ENCODE measurements around the gene LONRF3.
"Not testable (repeated sequence)": the region's sequence is repeated elsewhere in the genome, so short reads cannot be mapped to it uniquely, and the experiment has no call there.

The LONRF3 gene

DNA sequence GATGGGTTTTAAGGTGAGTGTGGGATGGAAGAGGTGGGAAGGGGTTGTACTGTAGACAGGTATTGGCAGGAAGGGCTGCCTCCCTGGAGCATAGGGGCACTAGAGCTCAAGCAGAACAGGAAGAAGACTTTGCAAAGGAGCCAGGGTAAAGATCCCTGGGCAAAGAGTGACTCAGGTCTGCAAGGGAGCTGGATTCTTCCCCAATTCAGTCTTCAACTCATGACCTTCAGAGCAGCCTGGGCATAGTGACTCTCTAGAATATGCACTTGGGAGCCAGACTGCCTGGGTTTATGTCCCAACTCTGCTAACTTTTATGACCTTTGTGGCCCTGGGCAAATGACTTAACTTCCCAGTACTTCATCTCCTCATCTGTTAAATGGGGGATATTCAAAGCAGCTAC is 4.0 kb downstream of the LONRF3 start:
- Histone ChIP-seq H3K27ac (no peak overlapping the region), H3K4me3 (no peak overlapping the region)

DNA sequence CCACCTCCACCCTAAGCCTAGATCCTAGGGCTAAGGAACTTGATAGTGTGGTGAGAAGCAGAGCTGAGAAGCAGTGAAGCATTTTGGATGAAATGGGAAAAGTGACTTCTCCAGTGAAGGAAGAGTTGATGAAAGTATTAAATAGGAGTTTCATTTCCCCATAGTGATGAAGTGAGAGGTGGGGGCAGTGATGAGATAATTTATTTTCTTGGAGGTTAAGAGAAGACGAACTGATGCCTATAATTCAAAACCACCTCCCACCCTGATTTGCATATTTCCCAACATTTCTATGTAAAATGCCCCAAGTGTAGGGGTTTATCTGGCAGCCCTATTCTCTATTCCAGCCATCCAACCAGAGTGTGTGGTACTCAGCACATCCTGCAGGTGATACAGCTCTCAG is 6.3 kb downstream of the LONRF3 start:
- H3K4me3 ChIP-seq, result no peak overlapping the region
- no peak overlapping the region for H3K27ac ChIP-seq

DNA sequence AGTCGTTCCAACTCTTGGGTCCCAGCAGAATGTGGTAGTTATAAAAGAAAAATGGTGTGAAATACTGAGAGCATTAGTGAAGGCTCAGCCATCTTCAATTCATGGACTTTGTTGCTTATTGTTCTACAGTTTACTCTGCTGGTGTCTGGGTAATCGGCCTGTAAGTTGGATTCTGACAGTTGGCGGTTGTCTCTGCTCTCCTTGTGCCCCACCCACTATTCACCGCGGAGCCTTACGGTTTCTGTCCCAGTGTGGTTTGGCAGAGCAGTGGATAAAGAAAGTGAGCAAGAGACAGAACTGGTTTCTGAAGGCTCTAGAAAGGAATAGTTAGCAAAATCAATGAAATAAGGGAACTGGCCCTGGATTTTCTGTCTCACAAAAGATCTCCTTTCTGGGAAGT is 9.1 kb downstream of the LONRF3 start:
- Histone ChIP-seq H3K27ac (no peak overlapping the region), H3K4me3 (no peak overlapping the region)

DNA sequence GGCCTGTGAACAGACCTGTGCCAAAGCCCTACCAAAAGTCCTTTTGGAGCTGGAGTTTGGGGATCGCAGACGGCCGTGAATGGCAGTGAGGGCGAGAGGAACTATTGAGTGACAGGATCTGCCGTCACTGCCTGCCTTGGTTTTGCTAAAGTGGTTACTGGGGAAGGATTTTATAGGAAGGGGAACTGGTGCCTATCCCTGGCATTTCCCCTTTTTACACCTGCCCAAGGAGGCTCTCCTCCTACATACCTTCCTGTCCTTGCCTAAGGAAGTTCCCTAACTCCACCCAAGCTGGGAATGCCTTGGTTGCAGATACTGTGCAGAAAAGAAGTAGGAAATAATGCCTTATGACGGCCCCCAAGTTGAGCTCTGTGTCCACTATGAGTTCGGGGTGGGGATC is 14.5 kb downstream of the LONRF3 start:
- Histone ChIP-seq H3K27ac (no peak overlapping the region), H3K4me3 (no peak overlapping the region)

DNA sequence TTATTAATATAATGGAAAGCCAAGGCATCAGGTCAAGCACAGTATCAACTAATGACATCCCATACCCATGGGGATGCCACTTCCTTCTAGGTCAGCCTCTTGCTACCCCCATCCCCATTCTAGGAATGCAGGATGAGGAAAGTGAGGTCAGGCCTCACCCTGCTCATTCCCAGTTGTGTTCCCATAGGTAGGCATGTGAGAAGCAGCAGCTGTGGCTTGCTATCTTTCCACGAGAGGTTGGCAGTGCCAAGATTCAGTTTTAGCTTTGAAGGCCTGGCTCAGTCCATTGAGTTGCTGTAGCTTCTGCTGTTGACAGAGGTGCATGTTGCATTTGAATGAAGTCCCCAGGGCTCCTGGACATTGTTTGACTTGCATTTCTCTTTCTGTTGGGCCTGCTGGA is 15.5 kb downstream of the LONRF3 start:
- Histone ChIP-seq H3K27ac (no peak overlapping the region), H3K4me3 (no peak overlapping the region)

DNA sequence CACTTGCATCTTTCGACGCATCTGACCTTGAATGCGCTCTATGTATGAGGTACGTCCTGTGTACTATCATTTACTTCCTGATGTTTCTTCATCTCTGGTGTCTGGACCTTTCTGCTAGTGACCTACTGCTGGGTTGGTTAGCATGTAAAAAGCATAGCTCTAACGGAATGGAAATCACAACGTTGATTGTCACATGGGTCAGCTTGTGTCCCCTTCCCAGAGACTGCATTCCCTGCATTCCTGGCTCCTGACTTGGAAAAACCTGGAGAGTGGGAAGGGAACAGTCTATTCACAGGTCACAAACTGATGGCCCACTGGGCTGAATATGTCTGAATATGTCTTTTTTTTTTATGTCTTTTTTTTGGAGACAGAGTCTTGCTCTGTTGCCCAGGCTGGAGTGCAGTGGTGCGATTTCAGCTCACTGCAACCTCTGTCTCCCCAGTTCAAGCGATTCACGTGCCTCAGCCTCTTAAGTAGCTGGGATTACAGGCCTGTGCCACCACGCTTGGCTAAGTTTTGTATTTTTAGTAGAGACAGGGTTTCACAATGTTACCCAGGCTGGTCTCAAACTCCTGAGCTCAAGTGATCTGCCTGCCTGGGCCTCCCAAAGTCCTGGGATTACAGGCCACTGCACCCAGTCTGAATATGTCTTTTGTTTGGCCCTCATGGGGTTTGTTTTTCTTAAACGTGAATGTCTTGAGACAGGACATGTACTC is 16.3 kb downstream of the LONRF3 start:
- Histone ChIP-seq H3K27ac (no peak overlapping the region), H3K4me3 (no peak overlapping the region)

DNA sequence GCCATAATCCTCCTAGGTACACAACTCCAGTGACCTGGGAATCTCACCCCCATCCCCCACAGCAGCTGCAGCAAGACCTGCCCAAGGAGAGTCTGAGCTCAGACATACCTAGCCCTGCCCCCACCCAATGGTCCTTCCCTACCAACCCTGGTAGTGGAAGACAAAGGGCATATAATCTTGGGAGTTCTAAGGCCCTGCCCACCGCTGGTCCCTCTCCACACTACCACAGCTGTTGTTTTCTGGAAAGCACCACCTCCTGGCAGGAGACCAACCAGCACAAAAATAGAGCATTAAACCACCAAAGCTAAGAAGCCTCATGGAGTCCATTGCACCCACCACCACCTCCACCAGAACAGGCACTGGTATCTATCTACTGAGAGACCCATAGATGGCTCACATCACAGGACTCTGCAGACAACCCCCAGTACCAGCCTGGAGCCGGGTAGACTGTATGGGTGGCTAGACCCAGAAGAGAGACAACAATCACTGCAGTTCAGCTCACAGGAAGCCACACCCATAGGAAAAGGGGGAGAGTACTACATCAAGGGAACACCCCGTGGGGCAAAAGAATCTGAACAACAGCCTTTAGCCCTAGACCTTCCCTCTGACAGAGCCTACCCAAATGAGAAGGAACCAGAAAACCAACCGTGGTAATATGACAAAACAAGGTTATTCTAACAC is 18.2 kb downstream of the LONRF3 start:
- not testable (repeated sequence) for H3K27ac ChIP-seq, H3K4me3 ChIP-seq

DNA sequence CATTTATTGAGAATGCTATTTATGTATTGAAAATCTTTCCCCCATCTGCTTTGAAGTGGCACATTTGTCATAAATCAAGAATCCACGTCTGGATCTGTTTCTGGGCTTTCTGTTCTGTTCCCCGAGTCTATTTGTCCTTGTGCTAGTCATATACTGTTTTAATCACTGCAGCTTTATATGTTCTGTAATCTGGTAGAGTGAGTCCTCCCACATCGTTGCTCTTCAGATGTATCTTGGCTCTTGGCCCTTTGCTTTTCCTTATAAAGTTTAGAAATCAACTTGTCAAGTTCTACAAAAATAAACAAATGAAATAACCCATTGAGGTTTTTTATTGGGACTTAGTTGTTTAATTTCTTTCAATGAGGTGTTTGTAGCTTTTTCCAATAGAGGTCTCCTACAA is 29.0 kb downstream of the LONRF3 start:
- Histone ChIP-seq H3K4me3 (no peak overlapping the region), H3K27ac (no peak overlapping the region)

DNA sequence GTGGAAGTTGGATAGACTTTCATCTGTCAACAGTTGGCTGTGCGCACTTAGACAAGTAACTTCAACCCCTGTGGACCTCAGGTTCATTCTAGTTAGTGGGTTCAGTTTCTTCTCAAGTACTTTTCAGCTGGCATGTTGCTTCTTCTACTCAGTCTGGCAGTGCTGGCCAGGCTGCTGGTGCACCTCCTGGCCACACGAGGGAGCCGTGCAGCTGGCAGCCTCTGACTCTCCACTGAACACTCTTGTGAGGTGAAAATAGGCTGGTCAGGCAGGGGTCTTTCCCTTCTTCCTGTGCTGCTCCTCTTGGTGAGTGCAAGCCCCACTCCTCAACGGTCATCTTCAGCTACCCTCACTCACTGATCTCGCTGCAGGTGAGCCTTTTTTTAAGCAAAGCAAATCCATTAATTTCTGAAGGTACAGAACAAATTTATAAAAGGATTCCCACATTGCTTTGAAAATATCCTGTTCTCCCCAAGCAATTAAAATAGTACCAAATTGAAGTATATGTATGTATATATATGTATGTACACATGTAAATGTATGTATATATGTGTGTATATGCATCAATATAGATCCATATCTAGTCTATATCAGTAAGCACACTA is 30.6 kb downstream of the LONRF3 start:
- no peak overlapping the region for H3K27ac ChIP-seq

DNA sequence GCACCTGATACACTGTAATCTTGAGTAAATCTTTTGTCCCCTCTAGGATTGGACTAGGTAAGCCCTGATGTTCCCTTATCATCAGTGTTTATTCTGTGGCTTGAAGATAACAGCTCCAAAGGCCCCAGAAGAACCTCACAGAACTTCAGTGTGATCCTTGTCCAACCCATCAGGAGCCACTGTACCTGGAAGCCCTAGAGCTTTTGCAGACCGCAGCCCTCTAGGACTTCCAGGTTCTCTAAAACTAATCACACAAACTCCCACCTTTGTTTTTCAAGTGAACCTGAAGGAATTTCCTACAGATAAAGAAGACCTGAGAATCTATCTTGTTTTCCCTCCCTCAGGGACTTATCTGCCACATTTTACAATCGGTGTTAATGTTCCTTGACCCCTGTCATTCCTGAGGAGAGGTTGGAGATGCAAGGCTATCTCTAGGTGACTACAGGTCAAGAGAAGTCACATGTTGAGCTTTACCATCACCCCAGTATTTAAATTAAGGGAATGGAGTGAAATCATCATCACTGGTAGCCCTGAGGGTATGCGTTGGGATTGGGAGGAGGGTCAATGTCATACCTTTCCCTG is 32.9 kb downstream of the LONRF3 start:
- Histone ChIP-seq H3K4me3 (no peak overlapping the region), H3K27ac (no peak overlapping the region)

More for the DNA sequence above, 30.6 kb downstream of the LONRF3 start:
- no peak overlapping the region for H3K4me3 ChIP-seq

DNA sequence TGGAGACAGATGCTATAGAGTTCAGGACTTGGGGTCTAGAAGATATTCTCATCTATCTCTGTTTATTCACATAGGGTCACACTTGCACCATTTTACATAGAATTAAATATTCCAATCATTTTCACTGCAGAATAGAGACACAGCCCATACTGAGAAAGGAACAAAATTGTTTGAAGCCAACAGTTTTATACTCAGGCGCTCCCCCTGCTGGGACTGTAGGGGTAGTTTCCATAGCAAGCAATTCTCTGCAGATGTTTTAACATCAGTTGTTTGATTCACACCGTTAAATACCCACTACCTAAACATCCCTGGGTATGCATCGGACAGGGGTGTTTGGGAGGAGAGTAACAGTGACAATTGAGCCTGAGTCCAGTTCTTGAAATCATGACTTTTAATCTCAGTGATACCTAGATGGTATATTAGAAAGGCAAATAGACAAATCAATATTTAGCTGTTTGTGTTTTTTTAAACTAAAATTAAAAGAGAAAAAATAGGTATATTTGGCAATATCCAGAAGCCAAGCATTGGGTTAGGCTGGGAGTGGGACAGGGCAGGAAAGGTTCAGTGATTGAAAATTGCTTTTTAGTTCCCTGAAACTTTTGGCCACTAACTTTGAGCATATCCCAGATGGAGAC is 33.8 kb downstream of the LONRF3 start:
- H3K27ac ChIP-seq, result no peak overlapping the region
- H3K4me3 ChIP-seq, result no peak overlapping the region

DNA sequence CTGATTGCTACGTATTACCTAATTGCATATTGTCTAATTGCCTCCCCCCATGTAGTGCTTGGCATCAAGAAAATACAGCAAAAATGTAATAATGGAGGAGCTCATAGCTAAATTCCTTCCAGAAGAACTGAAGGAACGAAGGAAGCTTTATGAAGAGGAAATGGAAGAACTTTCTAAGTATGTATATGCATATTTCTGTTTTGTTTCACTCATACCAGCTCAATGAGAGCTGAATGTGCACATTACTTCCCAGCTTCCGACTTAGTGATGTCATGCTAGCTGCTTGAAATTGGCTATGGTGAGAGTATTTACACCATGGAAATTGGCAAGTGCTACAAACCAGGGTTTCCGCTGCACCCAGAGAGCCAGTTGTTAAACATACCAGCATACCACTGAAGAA is 34.7 kb downstream of the LONRF3 start:
- Histone ChIP-seq H3K27ac (no peak overlapping the region), H3K4me3 (no peak overlapping the region)

DNA sequence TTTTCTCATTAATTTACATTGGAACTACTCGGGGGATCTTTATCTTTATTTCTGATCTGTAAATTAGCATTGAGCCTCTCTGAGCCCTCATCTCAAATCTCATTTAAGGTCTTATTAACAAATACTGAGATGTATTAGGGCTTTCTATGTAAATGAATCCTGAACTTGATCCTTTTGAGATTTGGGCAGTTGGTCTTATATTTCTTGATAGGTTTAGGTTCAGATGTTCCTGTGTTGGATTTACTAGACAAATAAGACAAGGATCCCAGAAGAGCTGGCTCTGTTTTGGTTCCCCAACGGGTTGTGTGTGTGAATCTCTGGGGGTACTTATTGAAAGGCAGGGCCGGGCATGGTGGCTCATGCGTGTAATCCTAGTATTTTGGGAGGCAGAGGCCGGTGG is 36.1 kb downstream of the LONRF3 start:
- Histone ChIP-seq H3K4me3 (no peak overlapping the region), H3K27ac (no peak overlapping the region)

DNA sequence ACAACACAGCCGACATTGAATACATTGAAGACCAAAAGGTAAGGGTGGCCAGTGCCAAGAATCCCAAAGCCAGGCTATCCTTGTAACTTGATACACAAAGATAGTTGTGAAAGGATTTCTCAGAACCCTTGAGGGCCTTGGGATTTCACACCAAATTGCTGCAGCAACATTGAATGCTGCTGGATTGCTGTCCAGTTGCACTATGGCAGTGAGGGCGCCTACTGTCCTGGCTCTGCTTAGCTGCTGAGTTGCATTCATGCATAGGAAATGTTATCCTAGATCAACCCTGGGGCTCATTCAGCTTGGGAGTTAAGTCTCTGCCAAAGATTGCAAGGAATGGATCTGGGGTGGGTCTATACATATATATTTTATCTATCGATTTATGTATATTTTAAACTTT is 38.7 kb downstream of the LONRF3 start:
- no peak overlapping the region for H3K4me3 ChIP-seq
- no peak overlapping the region for H3K27ac ChIP-seq

DNA sequence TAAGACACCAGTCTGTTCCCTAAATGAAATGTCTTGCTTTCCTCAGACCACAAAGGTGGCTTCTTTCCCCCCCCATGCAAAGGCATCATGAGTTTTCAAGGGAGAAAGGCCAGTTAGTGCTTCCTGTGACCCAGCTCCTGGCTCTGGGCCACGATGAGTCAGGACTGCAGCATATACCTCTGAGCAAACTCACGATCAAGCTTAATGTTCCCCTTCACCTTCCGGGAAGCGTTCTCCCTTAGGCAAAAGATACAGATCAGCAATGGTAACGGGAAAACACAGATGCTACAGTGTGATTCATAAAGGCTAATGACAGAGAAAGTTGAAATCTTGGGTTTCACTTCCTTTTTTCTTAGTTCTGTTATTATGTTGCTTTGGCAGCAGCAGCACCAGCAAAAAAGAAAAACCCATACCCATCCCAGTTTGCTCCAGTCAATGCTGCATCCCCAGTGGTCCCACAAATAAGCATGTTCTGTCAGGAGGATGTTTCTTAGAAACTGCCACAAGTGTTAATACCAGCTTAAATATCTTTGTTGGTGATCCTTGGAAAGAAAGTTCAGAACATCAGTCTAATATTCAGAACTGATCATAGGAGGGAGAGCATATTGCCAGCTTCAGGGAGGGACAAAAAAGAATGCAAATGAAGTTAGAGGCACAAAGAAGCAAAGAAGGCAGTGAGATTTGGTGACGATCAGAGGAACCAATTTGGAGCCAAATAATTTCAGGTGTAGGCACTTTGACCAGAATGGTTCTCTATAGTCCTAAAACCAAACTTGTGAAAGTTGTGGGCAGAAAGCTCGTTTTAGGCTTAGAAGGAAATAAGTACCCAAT is 41.2 kb downstream of the LONRF3 start:
- H3K27ac ChIP-seq, result no peak overlapping the region
- H3K4me3 ChIP-seq, result no peak overlapping the region

DNA sequence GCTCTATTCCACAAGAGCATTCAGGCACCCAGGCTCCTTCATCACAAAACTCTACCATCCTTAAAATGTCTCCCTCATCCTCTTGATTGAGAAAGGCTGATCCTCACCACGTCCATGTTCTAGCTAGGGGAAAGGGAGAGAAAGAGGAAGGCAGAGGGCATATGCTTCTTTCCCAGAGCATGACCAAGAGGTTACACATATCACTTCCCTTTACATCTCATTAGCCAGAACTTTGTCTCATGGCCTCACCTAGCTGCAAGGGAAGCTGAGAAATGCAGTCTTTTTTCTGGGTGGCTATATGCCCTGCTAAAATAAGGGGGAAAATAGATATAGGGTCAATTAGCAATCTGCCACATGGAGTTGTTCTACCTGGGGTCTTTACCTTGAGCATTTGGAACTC is 42.7 kb downstream of the LONRF3 start:
- Histone ChIP-seq H3K27ac (no peak overlapping the region), H3K4me3 (no peak overlapping the region)

DNA sequence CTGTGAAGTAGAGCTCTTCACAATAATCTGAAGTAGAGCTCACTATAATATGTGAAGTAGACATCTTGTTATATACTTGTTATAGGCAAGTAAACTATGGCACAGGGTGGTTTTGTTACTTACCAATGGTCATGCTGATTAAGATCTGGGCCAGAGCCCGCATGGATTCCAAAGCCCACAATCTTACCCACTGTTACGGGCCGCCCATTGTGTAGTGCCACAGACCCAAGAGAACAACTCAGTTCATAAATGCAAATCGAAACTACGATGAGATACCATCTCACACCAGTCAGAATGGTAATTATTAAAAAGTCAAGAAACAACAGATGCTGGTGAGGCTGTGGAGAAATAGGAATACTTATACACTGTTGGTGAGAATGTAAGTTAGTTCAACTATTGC is 51.5 kb downstream of the LONRF3 start:
- H3K27ac ChIP-seq, result no peak overlapping the region
- H3K4me3 ChIP-seq, result no peak overlapping the region

DNA sequence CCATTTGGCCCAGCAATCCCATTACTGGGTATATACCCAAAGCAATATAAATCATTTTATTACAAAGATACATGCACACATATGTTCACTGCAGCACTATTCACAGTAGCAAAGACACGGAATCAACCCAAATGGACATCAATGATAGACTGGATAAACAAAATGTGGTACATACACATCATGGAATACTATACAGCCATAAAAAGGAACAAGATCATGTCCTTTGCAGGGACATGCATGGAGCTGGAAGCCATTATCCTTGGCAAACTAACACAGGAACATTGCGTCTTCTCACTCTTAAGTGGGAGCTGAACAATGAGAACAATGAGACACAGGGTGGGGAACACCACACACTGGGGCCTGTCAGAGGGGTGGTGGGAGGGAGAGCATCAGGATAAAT is 51.9 kb downstream of the LONRF3 start:
- not testable (repeated sequence) for H3K27ac ChIP-seq, H3K4me3 ChIP-seq

DNA sequence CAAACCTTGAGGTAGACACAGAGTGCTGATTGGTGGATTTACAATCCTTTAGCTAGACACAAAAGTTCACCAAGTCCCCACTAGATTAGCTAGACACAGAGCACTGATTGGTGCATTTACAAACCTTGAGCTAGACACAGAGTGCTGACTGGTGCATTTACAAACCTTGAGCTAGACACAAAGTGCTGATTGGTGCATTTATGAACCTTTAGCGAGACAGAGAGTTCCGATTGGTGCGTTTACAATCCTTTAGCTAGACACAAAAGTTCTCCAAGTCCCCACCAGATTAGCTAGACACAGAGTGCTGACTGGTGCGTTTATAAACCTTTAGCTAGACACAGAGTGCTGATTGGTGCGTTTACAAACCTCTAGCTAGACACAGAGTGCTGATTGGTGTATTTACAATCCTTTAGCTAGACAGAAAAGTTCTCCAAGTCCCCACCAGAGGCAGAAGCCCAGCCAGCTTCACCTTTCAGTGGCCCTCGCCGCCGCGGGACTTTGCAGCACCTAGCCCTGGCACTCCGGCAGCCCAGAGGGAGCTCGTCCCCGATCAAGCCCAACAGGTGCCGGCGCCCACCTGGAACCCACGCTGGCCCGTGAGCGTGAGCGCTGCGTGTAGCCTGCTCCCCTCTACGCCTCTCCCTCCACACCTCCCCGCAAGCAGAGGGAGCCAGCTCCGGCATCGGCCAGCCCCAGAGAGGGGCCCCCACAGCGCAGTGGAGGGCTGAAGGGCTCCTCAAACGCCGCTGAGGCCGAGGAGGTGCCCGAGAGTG is 53.7 kb downstream of the LONRF3 start:
- not testable (repeated sequence) for H3K27ac ChIP-seq, H3K4me3 ChIP-seq

Data from skin epidermis (tissue), 12 donors.